ENCODE data around the gene HOXB6. TPM values are rescaled to one million over a fixed set of nuclear protein-coding genes. Genes with fewer than 3 reads are reported as not detected.
A peak's percentile ranks its signal among the peaks of the same experiment; 100 is the strongest.

Gene HOXB6
- total RNA-seq, 1 experiment from 2014 or later: 19.8 TPM

- Histone ChIP-seq H3K27ac (ENCODE audit: low read depth, low read length, poor library complexity, severe bottlenecking) (peak overlapping the region; percentile 49), H3K9me3 (ENCODE audit: low read depth, low read length, poor library complexity, severe bottlenecking) (no peaks in the 10 kb centered on the region), H3K4me3 (ENCODE audit: low read depth, low read length, poor library complexity, severe bottlenecking) (peak overlapping the region; percentile 57), H3K36me3 (ENCODE audit: insufficient read depth, low read length, poor library complexity, severe bottlenecking) (no peaks in the 10 kb centered on the region), H3K27me3 (replicated peaks; ENCODE audit: insufficient read depth, low read depth, low read length, poor library complexity) (no peaks in the 10 kb centered on the region), H3K4me1 (ENCODE audit: insufficient read depth, low read length, poor library complexity, severe bottlenecking) (peaks cover 40% of the 10 kb centered on the region)
- TF ChIP-seq, protein P1, sequence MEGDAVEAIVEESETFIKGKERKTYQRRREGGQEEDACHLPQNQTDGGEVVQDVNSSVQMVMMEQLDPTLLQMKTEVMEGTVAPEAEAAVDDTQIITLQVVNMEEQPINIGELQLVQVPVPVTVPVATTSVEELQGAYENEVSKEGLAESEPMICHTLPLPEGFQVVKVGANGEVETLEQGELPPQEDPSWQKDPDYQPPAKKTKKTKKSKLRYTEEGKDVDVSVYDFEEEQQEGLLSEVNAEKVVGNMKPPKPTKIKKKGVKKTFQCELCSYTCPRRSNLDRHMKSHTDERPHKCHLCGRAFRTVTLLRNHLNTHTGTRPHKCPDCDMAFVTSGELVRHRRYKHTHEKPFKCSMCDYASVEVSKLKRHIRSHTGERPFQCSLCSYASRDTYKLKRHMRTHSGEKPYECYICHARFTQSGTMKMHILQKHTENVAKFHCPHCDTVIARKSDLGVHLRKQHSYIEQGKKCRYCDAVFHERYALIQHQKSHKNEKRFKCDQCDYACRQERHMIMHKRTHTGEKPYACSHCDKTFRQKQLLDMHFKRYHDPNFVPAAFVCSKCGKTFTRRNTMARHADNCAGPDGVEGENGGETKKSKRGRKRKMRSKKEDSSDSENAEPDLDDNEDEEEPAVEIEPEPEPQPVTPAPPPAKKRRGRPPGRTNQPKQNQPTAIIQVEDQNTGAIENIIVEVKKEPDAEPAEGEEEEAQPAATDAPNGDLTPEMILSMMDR (conservative IDR thresholded peaks at IDR 0.05; ENCODE audit: low read depth, low read length): no peak
- TF ChIP-seq EZH2 (IDR thresholded peaks at IDR 0.05; ENCODE audit: borderline replicate concordance, low read depth, low read length, poor library complexity, severe bottlenecking): no peak
- CTCF ChIA-PET: no interaction called here
- DNase-seq (ENCODE audit: low spot score): no peak
- POLR2A ChIA-PET (ENCODE audit: low non-redundant PET): no interaction called here
- BruUV-seq (replicated peaks): TSS peak; percentile 54
- intact Hi-C loops (cut with micrococcal nuclease; ENCODE audit: unreplicated experiment): loop anchor here (2.0 kb wide), 1 partner anchor 33 kb away; no protein-coding TSS in a partner anchor
These were observed 28.9 kb downstream of the HOXB6 start for GRCh38 chr17:48575673-48576478.

DNA sequence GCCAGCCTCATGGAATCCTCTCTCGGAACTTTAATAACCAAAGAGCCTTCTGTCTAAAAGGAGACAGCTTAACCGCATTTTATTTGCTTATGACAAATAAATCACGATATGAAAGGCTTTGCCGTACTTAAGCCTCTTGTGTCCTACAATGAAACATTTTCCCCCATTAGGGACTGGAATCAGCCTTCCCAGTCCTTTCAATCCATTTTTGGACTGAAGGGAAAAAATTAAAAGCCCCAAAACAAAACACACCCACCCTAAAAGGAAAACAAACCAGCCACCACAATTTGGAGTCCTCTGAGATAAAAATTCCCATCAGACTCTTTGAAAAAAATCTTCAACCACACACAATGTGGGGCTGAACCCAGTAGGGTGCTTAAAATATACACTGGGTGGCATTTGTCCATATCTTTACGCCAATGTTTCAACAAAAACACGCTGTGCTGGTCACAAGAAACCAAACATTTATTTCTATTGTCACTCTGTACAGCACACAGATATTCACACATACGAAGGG lies 29.7 kb downstream of the HOXB6 start:
- CTCF ChIA-PET: no interaction called here
- Histone ChIP-seq H3K27me3 (replicated peaks; ENCODE audit: insufficient read depth, low read depth, low read length, poor library complexity) (no peaks in the 10 kb centered on the region), H3K36me3 (ENCODE audit: insufficient read depth, low read length, poor library complexity, severe bottlenecking) (no peaks in the 10 kb centered on the region), H3K4me3 (ENCODE audit: low read depth, low read length, poor library complexity, severe bottlenecking) (no peak overlapping the region), H3K9me3 (ENCODE audit: low read depth, low read length, poor library complexity, severe bottlenecking) (no peaks in the 10 kb centered on the region), H3K27ac (ENCODE audit: low read depth, low read length, poor library complexity, severe bottlenecking) (no peak overlapping the region), H3K4me1 (ENCODE audit: insufficient read depth, low read length, poor library complexity, severe bottlenecking) (peaks cover 41% of the 10 kb centered on the region)
- intact Hi-C loops (cut with micrococcal nuclease; ENCODE audit: unreplicated experiment): no loop called here
- POLR2A ChIA-PET (ENCODE audit: low non-redundant PET): interaction anchor here (0.6 kb wide), 1 partner anchor 28 kb away, joined by 9 read pairs; no protein-coding TSS in a partner anchor
- no TSS peak for BruUV-seq (replicated peaks)
- no peak for TF ChIP-seq EZH2 (IDR thresholded peaks at IDR 0.05; ENCODE audit: borderline replicate concordance, low read depth, low read length, poor library complexity, severe bottlenecking)
- TF ChIP-seq, protein P1 (conservative IDR thresholded peaks at IDR 0.05; ENCODE audit: low read depth, low read length): no peak
- DNase-seq (ENCODE audit: low spot score): no peak

DNA sequence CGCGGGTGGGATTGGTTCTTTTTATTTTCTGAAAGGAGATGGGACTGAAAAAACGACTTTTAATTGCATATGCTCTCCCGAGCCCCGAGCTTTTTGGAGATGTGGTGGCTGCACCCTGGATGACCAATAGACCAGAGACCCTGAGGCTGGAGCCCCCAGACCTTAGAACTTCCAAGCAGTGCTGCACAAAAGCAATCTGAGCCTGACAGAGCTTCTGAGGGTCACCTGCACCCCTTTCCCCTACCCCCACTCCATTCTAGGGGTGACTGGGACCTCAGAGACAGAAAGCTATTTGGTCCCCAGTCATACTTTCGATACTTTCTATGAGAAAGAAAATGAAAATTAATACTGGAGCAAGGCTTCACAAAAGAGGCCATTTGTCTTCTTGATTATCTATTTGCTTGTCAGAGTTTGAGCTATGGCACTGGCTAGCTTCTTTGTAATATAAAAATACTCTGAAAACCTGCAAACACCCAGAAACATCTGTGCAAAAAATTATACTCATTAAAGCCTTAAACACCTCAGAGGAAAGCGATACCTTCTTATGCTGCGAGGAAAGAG lies 30.2 kb downstream of the HOXB6 start:
- no peak overlapping the region for H3K27ac ChIP-seq (ENCODE audit: low read depth, low read length, poor library complexity, severe bottlenecking)
- DNase-seq (ENCODE audit: low spot score): no peak
- POLR2A ChIA-PET (ENCODE audit: low non-redundant PET): interaction anchor here (0.6 kb wide), 1 partner anchor 27 kb away, joined by 9 read pairs; no protein-coding TSS in a partner anchor
- CTCF ChIA-PET: no interaction called here
- peaks cover 41% of the 10 kb centered on the region for H3K4me1 ChIP-seq (ENCODE audit: insufficient read depth, low read length, poor library complexity, severe bottlenecking)
- no TSS peak for BruUV-seq (replicated peaks)
- intact Hi-C loops (cut with micrococcal nuclease; ENCODE audit: unreplicated experiment): no loop called here
- no peaks in the 10 kb centered on the region for H3K36me3 ChIP-seq (ENCODE audit: insufficient read depth, low read length, poor library complexity, severe bottlenecking)
- no peaks in the 10 kb centered on the region for H3K9me3 ChIP-seq (ENCODE audit: low read depth, low read length, poor library complexity, severe bottlenecking)
- no peak overlapping the region for H3K4me3 ChIP-seq (ENCODE audit: low read depth, low read length, poor library complexity, severe bottlenecking)
- TF ChIP-seq EZH2 (IDR thresholded peaks at IDR 0.05; ENCODE audit: borderline replicate concordance, low read depth, low read length, poor library complexity, severe bottlenecking): no peak
- TF ChIP-seq, protein P1 (conservative IDR thresholded peaks at IDR 0.05; ENCODE audit: low read depth, low read length): no peak
- H3K27me3 ChIP-seq (replicated peaks; ENCODE audit: insufficient read depth, low read depth, low read length, poor library complexity): no peaks in the 10 kb centered on the region
